Fibroblast of pulmonary artery (primary cell): Measurements from ENCODE around the gene STIM1.

Experiments
- DNase-seq: peaks from one replicate; pipeline ENCODE4 v3.0.0-alpha.2; 2010; ENCODE audit warnings: low read depth
- H3K4me3 ChIP-seq: replicated peaks from 2 replicates; pipeline ENCODE4 v1.5.1; 2011; ENCODE audit warnings: low read depth, mild to moderate bottlenecking, control low read depth, low read length, moderate library complexity
- CTCF ChIP-seq: IDR thresholded peaks from 2 replicates; pipeline ENCODE4 v1.5.1; 2011; ENCODE audit warnings: mild to moderate bottlenecking, control low read depth, low read length, inconsistent platforms; ENCODE audit errors: missing control alignments

The STIM1 gene

GRCh38 chr11:3969200-3969599 lies 113.7 kb downstream of the STIM1 start:
- no peak for TF ChIP-seq CTCF
- no peak for DNase-seq

GRCh38 chr11:3969613-3970012 lies 114.1 kb downstream of the STIM1 start:
- TF ChIP-seq CTCF, result no peak
- no peak overlapping the region for H3K4me3 ChIP-seq
- no peak for DNase-seq

More at GRCh38 chr11:3969200-3969599, 113.7 kb downstream of the STIM1 start:
- H3K4me3 ChIP-seq, result no peak overlapping the region

- TF ChIP-seq CTCF, result no peak
- DNase-seq, result no peak
- no peak overlapping the region for H3K4me3 ChIP-seq
Measured at GRCh38 chr11:3970108-3970507, 114.6 kb downstream of the STIM1 start.

GRCh38 chr11:3971756-3972404 lies 116.4 kb downstream of the STIM1 start:
- TF ChIP-seq CTCF, result peak; percentile 16
- DNase-seq, result no peak
- no peak overlapping the region for H3K4me3 ChIP-seq

GRCh38 chr11:3972431-3972830 lies 117.0 kb downstream of the STIM1 start:
- H3K4me3 ChIP-seq, result no peak overlapping the region
- TF ChIP-seq CTCF, result no peak
- no peak for DNase-seq

GRCh38 chr11:3977078-3977477 lies 121.6 kb downstream of the STIM1 start:
- no peak for DNase-seq
- H3K4me3 ChIP-seq, result no peak overlapping the region
- TF ChIP-seq CTCF, result no peak

- no peak overlapping the region for H3K4me3 ChIP-seq
- TF ChIP-seq CTCF, result no peak
Measured at GRCh38 chr11:3981084-3981633, 125.7 kb downstream of the STIM1 start.

More at GRCh38 chr11:3981084-3981633, 125.7 kb downstream of the STIM1 start:
- DNase-seq, result no peak
